GM12878 (cell line): Measurements from ENCODE around the gene ENOX1. TPM values are rescaled to one million over a fixed set of nuclear protein-coding genes. Genes with fewer than 3 reads are reported as not detected.

Source experiments
- ATAC-seq: fragments of 200-7000 bp; cut with Tn5 transposase; 3 replicates; pipeline ENCODE4 v1.9.1; 2020; ENCODE audit warnings: mild to moderate bottlenecking, moderate library complexity
- BruUV-seq: library from RNA; stranded (reverse); fragments of 400-500 nt; replicated peaks from 2 replicates; lab custom pipeline; 2021; lab: Mats Ljungman, UMichigan
- CTCF ChIA-PET: fragments of 300-600 bp; sonication (Branson Sonifier 250); formaldehyde crosslinking; extraction: SDS; loops from one replicate; lab custom pipeline; 2021; ENCODE audit warnings: inconsistent platforms; lab: Yijun Ruan, JAX
- POLR2A ChIA-PET: fragments of 350-600 bp; formaldehyde crosslinking; extraction: SDS; loops from one replicate; lab custom pipeline; 2021; ENCODE audit warnings: inconsistent platforms; lab: Charles Lee
- RAD21 ChIA-PET: fragments of 300-600 bp; sonication (Branson Sonifier 250); formaldehyde crosslinking; loops from one replicate; lab custom pipeline; 2023; ENCODE audit warnings: antibody characterized with exemption; ENCODE audit not compliant: unreplicated experiment; lab: Charles Lee
- SMC1A ChIA-PET: fragments of 300-600 bp; sonication (Branson Sonifier 250); formaldehyde crosslinking; loops from one replicate; lab custom pipeline; 2023; ENCODE audit not compliant: unreplicated experiment, uncharacterized antibody; lab: Charles Lee
- DNase-seq: peaks from one replicate; pipeline ENCODE4 v3.0.0-alpha.2; 2011; ENCODE audit warnings: low read depth, low spot score
- FAIRE-seq: peaks from 3 replicates; lab custom pipeline; 2011; peaks lifted over from hg19 to GRCh38; lab: Jason Lieb, UNC
- H2AFZ ChIP-seq: 2 replicates; pipeline ENCODE4 v1.6.0; 2011; ENCODE audit warnings: low read depth, low read length, control low read depth; ENCODE audit not compliant: control insufficient read depth
- H3K27ac ChIP-seq: 2 replicates; pipeline ENCODE4 v1.5.1; 2011; ENCODE audit warnings: control low read depth; ENCODE audit not compliant: control insufficient read depth, insufficient read depth
- H3K27me3 ChIP-seq, 2 experiments: replicated peaks in 1 of 2; 2 replicates each; pipeline versions ENCODE4 v1.6.0 to v1.6.1; 2011; ENCODE audit warnings: low read length in 1 of 2; ENCODE audit not compliant: control insufficient read depth in 2 of 2, insufficient read depth in 2 of 2
- H3K36me3 ChIP-seq, 2 experiments: 2 replicates each; pipeline ENCODE4 v1.5.1; 2011; ENCODE audit warnings: low read length in 1 of 2; ENCODE audit not compliant: control insufficient read depth in 2 of 2, insufficient read depth in 2 of 2
- H3K4me1 ChIP-seq: 2 replicates; pipeline ENCODE4 v1.6.1; 2011; ENCODE audit warnings: mild to moderate bottlenecking, low read length, moderate library complexity, mixed read lengths; ENCODE audit not compliant: control insufficient read depth, insufficient read depth
- H3K4me2 ChIP-seq: 2 replicates; pipeline ENCODE4 v1.6.0; 2011; ENCODE audit warnings: control low read depth; ENCODE audit not compliant: control insufficient read depth, insufficient read depth
- H3K4me3 ChIP-seq: fragments of 200-600 bp; sonication (generic); 2 replicates; pipeline ENCODE4 v1.5.1; 2016
- H3K79me2 ChIP-seq: 2 replicates; pipeline ENCODE4 v1.6.0; 2011; ENCODE audit warnings: low read length; ENCODE audit not compliant: control insufficient read depth, insufficient read depth
- H3K9ac ChIP-seq: 2 replicates; pipeline ENCODE4 v1.8.0; 2011; ENCODE audit warnings: low read length, control low read depth, mixed read lengths; ENCODE audit not compliant: control insufficient read depth, insufficient read depth
- H3K9me3 ChIP-seq: replicated peaks from 3 replicates; pipeline ENCODE4 v1.5.1; 2011; ENCODE audit warnings: mild to moderate bottlenecking, low read length; ENCODE audit not compliant: control insufficient read depth, insufficient read depth
- H4K20me1 ChIP-seq: 2 replicates; pipeline ENCODE4 v1.6.0; 2011; ENCODE audit not compliant: control insufficient read depth, insufficient read depth
- BCL3 ChIP-seq: IDR thresholded peaks from 2 replicates; pipeline ENCODE4 v1.6.1; 2011; ENCODE audit warnings: borderline replicate concordance, low read depth, mild to moderate bottlenecking, moderate library complexity, low read length; ENCODE audit not compliant: insufficient read depth, poor library complexity, severe bottlenecking
- BCLAF1 ChIP-seq: fragments of 450-650 bp; IDR thresholded peaks from 2 replicates; pipeline ENCODE4 v1.6.1; 2017; ENCODE audit warnings: antibody characterized with exemption, mild to moderate bottlenecking, moderate library complexity
- CEBPB ChIP-seq, 2 experiments: fragments of 150-350 bp in 1 of 2; IDR thresholded peaks; 2 replicates each; pipeline ENCODE4 v1.6.1; 2012 to 2014; ENCODE audit warnings: low read depth in 2 of 2, low read length in 2 of 2, borderline replicate concordance in 1 of 2, inconsistent platforms in 1 of 2
- CHD2 ChIP-seq: IDR thresholded peaks from 2 replicates; pipeline ENCODE4 v1.6.1; 2011; ENCODE audit warnings: low read depth, low read length, improper control_type of control experiment, borderline replicate concordance
- E2F8 ChIP-seq: fragments of 450-650 bp; IDR thresholded peaks from 2 replicates; pipeline ENCODE4 v1.6.1; 2018; ENCODE audit warnings: mild to moderate bottlenecking, low read depth, moderate library complexity; ENCODE audit not compliant: partially characterized antibody
- EED ChIP-seq: sonication (generic); IDR thresholded peaks from 2 replicates; pipeline ENCODE4 v1.6.1; 2016; ENCODE audit warnings: antibody characterized with exemption, low read depth
- FOXM1 ChIP-seq: IDR thresholded peaks from 2 replicates; pipeline ENCODE4 v1.6.1; 2012; ENCODE audit warnings: low read depth, mild to moderate bottlenecking, inconsistent platforms, low read length, moderate library complexity
- HDAC2 ChIP-seq: fragments of 200-600 bp; sonication (generic); IDR thresholded peaks from 2 replicates; pipeline ENCODE4 v1.6.1; 2017
- MYB ChIP-seq: fragments of 150-350 bp; IDR thresholded peaks from 2 replicates; pipeline ENCODE4 v1.6.1; 2014; ENCODE audit warnings: mild to moderate bottlenecking, low read depth, low read length, borderline replicate concordance
- PAX8 ChIP-seq: fragments of 450-650 bp; IDR thresholded peaks from 2 replicates; pipeline ENCODE4 v1.6.1; 2017; ENCODE audit warnings: mild to moderate bottlenecking, moderate library complexity
- PML ChIP-seq: IDR thresholded peaks from 2 replicates; pipeline ENCODE4 v1.6.1; 2012; ENCODE audit warnings: low read length, inconsistent platforms
- RELB ChIP-seq: fragments of 450-650 bp; IDR thresholded peaks from 2 replicates; pipeline ENCODE4 v1.6.1; 2017; ENCODE audit warnings: low read depth, mild to moderate bottlenecking, moderate library complexity
- SMAD1 ChIP-seq: fragments of 450-650 bp; IDR thresholded peaks from 2 replicates; pipeline ENCODE4 v1.6.1; 2018; ENCODE audit warnings: mild to moderate bottlenecking, low read depth; ENCODE audit not compliant: partially characterized antibody
- WGBS: methylation state at CpG from one replicate; pipeline ENCODE4 v1.1.6; 2016; ENCODE audit warnings: low lambda C conversion rate; ENCODE audit not compliant: insufficient replicate concordance, insufficient coverage; ENCODE audit errors: missing lambda C conversion rate; 5-methylcytosine and 5-hydroxymethylcytosine counted together
- in situ Hi-C: fragments of 300-500 bp; cut with MboI; formaldehyde crosslinking; loops from 9 replicates; pipeline ENCODE4 v1.14.3; 2018; ENCODE audit warnings: mixed read lengths
- intact Hi-C: fragments of 100-400 bp; cut with micrococcal nuclease; formaldehyde crosslinking; loops from one replicate; pipeline ENCODE4 v1.14.2; 2022; ENCODE audit not compliant: unreplicated experiment
- polyA plus RNA-seq, 11 experiments: library from polyadenylated mRNA; depleted of rRNA in 4 of 11; unstranded in 6 of 11; stranded (reverse) in 5 of 11; fragments of >200 nt; fragmentation: Nextera tagmentation in 4 of 11; fragmentation: Illumina TruSeq in 1 of 11; extraction: Ambion mirVana in 4 of 11; extraction: Trizol in 1 of 11; gene quantifications; 1 replicate in 1 of 11; 2 replicates in 10 of 11; pipeline versions ENCODE4 v1.2.1 to v1.2.3, GENCODE V29; 2011 to 2016; ENCODE audit warnings: inconsistent platforms in 2 of 11, missing spikeins in 2 of 11, low read depth in 1 of 11
- total RNA-seq, 4 experiments: library from RNA; depleted of rRNA in 3 of 4; stranded (reverse); fragments of >200 nt in 3 of 4; fragmentation: Illumina TruSeq in 1 of 4; extraction: Trizol in 1 of 4; gene quantifications; 2 replicates each; pipeline versions ENCODE4 v1.2.1 to v1.2.3, GENCODE V29; 2013 to 2021

ENOX1 gene
- total and polyA plus RNA-seq, 10 of the 15 experiments (the other 5 are each of a cell fraction or from before 2014, with no cell fraction given) = 0.11 to 0.26 (median 0.15) TPM

GRCh38 chr13:43784496-43784895 is 2.3 kb downstream of the ENOX1 start:
- Histone ChIP-seq H3K27ac (no peak overlapping the region), H3K27me3 (peaks cover 3 to 4% of the 10 kb centered on the region in 2 experiments; a peak in 3 of 4 replicates), H3K4me1 (no peaks in the 10 kb centered on the region), H3K4me2 (no peak overlapping the region), H3K9ac (no peak overlapping the region), H3K9me3 (no peaks in the 10 kb centered on the region), H2AFZ (no peak overlapping the region), H3K79me2 (no peaks in the 10 kb centered on the region), H3K4me3 (no peak overlapping the region), H4K20me1 (no peaks in the 10 kb centered on the region), H3K36me3 (no peaks in the 10 kb centered on the region)
- DNase-seq (no peak), ATAC-seq (no peak), FAIRE-seq (no peak)
- ChIA-PET SMC1A (no interaction called here), POLR2A (no interaction called here), CTCF (no interaction called here), RAD21 (no interaction called here)
- 7% methylated on average over 1 of the region's 1 CpG for WGBS
- intact Hi-C loops (no loop called here), in situ Hi-C loops (loop anchor here (25.0 kb wide), 1 partner anchor 1447 kb away; no protein-coding TSS in a partner anchor)
- BruUV-seq = no TSS peak
- TF ChIP-seq CHD2 (no peak), BCLAF1 (no peak), CEBPB (IDR thresholded peaks at IDR 0.05; ENCODE audit: borderline replicate concordance in 1 of 2, low read depth in 2 of 2, low read length in 2 of 2) (no peak), E2F8 (no peak), FOXM1 (no peak), EED (no peak), MYB (no peak), PML (no peak), HDAC2 (no peak), PAX8 (no peak), SMAD1 (no peak), RELB (no peak), BCL3 (no peak)
